Right ventricle myocardium superior (tissue), 1 donor: ENCODE measurements around the gene HMCN2. TPM values are rescaled to one million over a fixed set of nuclear protein-coding genes. Genes with fewer than 3 reads are reported as not detected.

Experiments
- ATAC-seq: fragments of 200-7000 bp; cut with Tn5 transposase; one replicate; pipeline ENCODE4 v1.9.1; 2020; ENCODE audit warnings: mild to moderate bottlenecking; ENCODE audit not compliant: poor library complexity
- DNase-seq: peaks from one replicate; pipeline ENCODE4 v3.0.0-alpha.2; 2020
- intact Hi-C: fragments of 100-400 bp; cut with DNase I; formaldehyde crosslinking; loops from one replicate; pipeline ENCODE4 v1.11.2; 2022
- total RNA-seq: library from RNA; stranded (reverse); fragmentation: NEBNext Ultra II Directional; extraction: Animal tissue kit (Norgen Biotek cat#: 25700); gene quantifications from one replicate; pipeline ENCODE4 v1.2.1, GENCODE V29; 2021
- donor health status: DM: no; HTN: yes; CAD: no; lungs with severe emphysema.

HMCN2 gene
- total RNA-seq, 1 donor from 2014 or later: 5.2 TPM

DNA sequence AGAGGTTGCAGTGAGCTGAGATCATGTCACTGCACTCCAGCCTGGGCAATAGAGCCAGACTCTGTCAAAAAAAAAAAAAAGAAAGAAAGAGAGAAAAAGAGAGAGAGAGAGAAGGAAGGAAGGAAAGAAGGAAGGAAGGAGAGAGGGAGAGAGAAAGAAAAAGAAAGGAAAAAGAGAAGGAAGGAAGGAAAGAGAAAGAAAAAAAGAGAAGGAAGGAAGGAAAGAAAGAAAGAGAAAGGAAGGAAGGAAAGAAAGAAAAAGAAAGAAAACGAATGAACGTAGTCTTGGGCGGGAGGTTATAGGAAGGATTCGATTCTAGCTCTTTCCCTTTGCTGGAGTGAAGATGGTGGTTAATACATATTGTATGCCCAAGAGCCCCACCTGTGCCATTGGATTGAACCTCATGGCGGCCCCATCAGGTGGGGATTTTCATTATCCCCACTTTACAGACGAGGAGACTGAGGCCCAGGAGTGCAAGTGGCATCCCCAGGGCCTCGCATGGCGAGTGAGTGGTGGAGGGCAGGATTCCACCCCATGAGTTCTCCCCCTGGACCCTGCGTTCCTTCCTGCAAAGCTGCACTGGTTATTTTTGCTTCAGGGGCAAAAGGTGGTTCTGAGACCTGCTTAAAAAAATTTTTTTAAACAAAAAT lies 98.3 kb downstream of the HMCN2 start:
- ATAC-seq (no peak), DNase-seq (no peak)
- intact Hi-C loops: no loop called here

DNA sequence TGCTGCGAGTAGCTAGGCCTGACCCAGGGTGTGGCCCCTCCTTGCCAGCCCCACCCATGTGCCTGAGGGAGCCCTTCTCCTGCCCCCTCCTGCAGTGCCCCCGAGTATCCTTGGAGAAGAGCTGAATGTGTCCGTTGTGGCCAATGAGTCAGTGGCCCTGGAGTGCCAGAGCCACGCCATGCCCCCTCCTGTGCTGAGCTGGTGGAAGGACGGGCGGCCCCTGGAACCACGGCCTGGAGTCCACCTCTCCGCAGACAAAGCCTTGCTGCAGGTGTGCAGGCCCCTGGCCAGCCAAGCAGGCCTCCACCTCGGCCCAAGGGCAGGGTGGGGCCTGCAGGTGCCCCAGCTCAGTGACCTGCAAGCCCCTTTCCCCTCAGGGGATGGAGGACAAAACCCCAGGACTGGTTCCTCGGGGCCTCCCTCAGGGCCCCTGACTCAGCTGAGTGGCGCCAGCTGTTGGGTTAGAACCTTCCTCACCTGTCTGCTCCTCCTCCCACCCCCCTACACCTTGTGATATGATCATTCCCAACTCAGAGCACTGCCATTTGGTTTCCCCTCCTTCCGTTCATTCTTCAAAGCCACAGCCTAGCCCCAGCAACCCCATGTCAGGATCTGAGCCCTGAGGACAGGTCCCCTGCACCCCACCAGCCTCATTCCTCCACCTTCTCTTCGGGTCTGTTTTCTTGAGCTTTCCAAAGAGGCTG lies 99.2 kb downstream of the HMCN2 start:
- intact Hi-C loops: no loop called here
- ATAC-seq (no peak), DNase-seq (no peak)

DNA sequence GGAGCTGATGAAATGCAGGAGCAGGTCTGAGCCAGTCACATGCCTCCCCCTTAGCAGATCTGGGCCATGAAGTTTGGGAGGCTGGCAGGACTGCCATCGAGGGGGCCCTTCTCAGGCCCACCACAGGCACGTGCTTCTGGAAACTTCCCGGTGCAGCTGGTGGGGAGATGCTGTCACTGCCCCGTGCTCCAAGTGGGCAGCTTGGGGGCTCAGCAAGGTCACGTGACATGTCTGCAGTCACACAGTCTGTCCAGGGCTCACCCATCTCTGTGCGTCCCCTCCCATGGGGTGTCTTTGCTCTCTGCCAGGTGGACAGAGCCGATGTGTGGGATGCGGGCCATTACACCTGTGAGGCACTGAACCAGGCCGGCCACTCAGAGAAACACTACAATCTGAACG lies 99.8 kb downstream of the HMCN2 start:
- ATAC-seq: no peak
- intact Hi-C loops: no loop called here
- no peak for DNase-seq

DNA sequence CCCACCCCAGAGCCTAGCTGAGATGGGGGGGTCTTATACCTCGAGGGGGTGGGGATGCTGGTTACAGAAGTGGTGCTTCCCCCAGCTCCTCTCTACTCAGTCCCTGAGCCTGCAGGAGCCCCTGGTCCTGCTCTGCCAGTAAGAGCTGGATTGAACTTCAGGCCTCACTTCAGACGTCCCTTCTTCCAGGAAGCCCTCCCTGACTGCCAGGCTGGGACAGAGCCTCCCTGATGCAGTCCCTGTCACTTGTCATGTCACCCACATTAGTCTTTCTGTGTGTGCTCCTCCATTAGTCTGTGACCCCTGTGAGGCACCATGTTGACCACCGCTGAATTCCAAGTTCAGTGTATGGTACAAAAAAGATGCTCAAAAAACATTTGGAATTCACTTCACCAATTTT lies 100.5 kb downstream of the HMCN2 start:
- intact Hi-C loops: no loop called here
- DNase-seq: no peak
- ATAC-seq: no peak

DNA sequence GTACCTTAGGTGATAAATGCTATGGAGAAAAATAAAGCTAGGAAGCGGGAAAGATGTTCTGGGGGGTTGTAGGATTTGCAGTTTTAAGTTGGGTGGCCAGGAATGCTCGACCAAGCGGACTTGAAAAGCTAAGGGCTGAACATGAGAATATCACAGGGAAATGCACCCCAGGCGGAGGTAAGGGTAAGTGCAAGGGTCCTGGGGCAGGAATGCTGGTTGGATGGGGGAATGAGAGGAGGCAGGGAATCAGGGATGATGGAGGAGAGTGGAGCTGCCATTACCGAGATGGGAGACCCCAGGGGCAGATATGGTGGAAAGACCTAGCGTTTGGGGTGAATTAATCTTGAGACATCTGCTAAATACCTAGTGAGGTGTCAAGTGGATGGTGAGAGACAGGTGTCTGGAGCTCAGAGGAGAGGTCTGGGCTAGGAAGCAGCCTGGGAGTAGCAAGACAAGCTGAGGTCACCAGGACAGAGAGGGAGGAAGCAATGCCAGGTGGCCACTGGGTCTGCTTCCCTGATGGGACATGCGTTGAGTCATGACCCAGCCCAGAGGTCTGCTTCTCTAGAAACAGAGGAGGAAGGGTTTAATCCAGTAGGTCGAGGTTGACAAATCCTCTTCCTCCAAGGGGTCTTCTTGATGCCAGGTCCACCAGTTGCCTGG lies 101.5 kb downstream of the HMCN2 start:
- DNase-seq (no peak), ATAC-seq (no peak)
- intact Hi-C loops: no loop called here

DNA sequence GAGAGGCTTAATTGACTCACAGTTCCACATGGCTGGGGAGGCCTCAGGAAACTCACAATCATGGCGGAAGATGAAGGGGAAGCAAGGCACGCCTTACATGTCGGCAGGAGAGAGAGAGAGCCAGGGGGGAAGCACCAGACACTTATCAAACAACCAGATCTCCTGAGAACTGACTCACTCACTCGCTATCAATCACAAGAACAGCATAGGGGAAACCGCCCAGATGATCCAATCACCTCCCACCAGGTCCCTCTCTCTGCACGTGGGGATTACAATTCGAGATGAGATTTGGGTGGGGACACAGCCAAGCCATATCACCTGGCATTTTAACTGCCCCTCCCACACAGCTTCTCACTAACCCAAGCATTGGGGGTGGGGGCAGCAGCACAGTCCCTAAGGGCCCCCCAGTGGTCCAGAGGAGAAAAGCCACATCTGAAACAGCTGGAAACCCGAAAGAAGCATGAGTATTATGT lies 103.1 kb downstream of the HMCN2 start:
- intact Hi-C loops: no loop called here
- ATAC-seq (no peak), DNase-seq (no peak)

DNA sequence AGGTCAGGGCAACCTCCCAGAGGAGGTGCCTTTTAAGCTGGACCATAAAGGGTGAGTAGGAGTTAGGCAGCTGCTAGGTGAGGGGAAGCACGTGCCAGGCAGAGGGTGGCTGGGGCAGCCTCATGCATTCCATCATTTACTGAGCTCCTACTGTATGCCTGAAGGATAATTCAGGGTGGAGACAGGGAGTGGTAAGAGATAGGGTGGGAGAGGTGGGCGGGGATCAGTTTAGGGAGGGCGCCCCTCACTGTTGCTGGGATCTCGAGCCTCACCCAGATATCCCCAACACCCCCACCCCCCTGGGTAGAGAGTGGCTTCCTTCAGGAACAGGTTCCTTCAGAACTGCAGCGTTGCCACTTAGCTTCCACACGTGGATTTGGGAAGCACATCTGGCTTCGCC lies 104.7 kb downstream of the HMCN2 start:
- intact Hi-C loops: no loop called here
- DNase-seq (no peak), ATAC-seq (no peak)

DNA sequence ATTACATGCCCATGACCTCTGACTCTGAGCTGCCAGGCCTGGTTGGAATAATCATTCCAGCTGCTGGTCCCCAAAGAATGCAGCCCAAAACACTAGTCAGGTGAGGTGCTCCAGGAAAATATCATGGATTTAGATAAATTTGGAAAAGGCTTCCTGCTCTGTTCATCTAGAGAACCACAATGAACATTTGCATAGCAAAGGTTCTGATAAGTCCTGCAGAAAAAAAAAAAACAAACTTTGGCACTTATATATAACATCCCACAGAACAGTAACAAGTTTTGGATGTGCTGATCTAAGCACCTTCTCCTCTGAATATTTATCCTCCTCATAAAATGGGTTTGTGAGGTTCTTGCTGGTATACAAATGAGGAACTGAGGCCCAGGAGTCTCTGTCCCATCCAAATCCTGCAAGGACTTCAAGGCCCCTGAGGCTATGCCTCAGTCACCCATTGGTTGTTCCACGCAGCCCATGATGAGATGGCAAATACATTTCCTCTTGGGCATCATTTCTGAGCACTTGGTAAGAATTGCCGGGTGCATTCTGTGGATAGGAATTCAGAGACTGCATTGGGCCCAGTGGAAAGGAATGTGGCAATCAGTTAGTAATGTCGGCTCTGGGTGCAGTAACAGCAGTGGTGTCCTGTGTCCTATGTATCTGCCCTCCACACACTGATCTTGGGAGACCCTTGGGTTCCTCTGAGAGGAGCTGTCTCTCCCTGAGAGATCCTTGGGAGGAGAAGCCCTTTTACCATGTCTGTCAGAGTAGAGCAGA lies 105.8 kb downstream of the HMCN2 start:
- no peak for DNase-seq
- intact Hi-C loops: no loop called here
- no peak for ATAC-seq

DNA sequence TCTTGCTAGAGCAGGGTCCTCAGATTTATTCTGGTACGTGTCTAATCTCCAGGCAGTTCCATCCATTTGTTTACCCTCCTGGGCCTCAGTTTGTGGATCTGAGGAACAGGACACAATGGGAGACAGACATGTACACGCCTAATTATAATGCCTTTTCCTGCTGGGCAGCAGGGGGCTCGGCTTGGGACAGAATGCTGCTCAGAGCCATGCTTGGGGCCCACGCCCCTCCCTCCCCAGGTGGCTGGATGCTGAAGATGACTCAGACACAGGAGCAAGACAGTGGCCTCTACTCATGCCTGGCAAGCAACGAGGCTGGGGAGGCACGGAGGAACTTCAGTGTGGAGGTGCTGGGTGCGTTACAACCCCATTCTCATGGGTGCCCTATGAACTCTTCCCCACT lies 106.5 kb downstream of the HMCN2 start:
- no peak for DNase-seq
- intact Hi-C loops: no loop called here
- ATAC-seq: no peak

DNA sequence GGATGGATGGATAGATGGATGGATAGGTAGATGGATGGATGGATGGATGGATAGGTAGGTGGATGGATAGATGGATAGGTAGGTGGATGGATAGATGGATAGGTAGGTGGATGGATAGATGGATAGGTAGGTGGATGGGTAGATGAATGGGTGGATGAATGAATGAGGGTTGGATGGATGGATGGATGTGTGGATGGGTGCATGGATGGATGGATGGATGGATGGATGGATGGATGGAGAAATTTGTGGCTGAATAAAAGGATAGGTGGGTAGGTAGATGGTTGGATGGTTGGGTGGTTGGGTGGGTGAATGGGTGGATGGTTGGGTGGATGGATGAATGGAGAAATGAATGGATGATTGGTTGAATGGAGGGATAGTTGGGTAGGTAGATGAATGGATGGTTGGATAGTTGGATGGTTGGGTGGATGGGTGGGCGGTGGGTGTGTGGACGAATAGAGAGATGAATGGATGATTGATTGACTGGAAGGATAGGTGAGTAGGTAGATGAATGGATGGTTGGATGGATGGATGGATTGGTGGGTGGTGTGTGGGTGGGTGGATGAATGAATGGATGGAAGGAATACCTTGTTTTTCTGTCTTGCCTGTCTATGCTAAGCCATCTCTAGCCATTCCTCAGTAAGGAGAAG lies 108.2 kb downstream of the HMCN2 start:
- intact Hi-C loops: no loop called here
- ATAC-seq: no peak
- DNase-seq: no peak

DNA sequence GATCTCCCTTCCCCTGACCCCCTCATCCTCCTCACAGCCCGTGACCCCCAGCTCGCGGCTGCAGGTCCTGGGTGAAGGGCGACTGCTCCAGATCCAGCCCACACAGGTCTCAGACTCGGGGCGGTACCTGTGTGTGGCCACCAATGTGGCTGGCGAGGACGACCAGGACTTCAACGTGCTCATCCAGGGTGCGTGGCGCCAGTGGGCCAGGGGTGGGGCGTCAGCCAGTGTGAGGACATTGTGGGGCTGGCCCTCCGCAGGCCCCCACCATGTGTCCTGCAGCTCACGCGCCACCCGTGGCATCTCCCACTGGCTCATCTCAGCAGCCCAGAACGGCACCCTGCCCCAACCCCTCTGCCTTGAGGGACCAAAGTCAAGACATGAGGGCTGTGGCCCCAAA lies 112.1 kb downstream of the HMCN2 start:
- ATAC-seq (no peak), DNase-seq (no peak)
- intact Hi-C loops: no loop called here

DNA sequence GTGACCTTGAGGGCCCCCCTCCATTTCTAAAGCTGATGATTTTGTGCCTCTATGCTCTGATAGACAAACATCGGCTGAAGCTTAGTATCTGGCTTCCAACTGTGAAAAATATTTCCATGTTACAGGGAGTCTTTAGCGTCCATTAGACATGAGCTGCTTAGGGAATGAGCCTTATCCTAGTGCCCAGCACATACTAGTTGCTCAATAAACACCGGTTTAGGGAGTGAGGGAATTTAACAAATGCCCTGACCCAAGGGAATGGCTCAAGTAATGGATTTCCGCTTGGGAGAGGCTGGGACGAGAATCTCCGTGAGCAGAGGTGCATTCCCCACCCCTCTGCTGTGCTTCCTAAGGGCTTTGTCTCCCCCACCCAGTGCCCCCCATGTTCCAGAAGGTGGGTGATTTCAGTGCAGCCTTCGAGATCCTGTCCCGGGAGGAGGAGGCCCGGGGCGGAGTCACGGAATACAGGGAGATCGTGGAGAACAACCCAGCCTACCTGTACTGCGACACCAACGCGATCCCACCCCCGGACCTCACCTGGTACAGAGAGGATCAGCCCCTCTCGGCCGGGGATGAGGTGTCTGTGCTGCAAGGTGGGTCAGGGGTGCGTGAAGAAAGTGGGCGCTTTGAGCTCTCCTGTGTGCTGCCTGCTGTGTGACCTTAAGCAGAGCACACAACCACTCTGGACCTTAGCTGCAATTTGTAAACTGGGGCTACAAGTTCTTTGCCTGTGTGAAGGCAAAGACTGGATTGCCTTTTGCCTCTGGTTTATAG lies 113.5 kb downstream of the HMCN2 start:
- ATAC-seq: no peak
- intact Hi-C loops: no loop called here

DNA sequence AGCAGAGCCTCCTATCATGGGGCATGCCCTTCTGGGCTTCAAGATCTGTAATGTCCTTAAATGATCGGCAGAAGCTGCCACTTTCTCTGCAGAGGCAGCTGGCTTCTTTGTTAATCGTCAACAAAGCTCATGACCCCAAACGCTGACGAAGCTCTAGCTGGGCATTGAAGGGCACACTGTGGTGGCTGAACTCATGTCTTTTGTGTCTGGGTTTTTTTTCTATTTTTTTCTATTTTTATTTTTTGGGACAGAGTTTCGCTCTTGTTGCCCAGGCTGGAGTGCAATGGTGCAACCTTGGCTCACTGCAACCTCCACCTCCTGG lies 114.0 kb downstream of the HMCN2 start:
- intact Hi-C loops: no loop called here
- DNase-seq: no peak
- ATAC-seq: no peak

More for the DNA sequence above, 113.5 kb downstream of the HMCN2 start:
- no peak for DNase-seq

DNA sequence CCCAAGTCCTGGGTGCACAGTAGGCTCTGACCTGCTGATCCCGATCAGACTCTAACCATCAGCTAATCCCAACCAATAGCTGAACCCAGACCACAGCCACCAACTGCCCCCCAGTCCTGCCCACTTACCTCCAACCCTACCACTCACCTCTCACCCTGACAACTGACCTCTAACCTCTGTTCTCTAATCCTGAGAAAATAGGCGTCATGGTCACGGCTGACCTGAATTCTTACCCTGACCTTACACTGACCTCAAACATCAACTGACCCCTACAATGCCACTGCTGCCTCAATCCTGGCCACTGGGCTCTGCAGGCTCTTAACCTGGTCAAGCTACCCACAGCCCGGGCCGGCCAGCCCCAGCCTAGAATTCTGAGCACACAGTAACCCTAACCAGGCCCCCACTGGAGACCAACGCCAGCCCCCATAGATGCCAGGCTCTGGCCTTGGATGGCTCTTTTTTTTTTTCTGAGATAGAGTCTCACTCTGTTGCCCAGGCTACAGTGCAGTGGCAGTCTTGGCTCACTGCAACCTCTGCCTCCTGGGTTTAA lies 115.4 kb downstream of the HMCN2 start:
- ATAC-seq (no peak), DNase-seq (no peak)
- intact Hi-C loops: no loop called here

DNA sequence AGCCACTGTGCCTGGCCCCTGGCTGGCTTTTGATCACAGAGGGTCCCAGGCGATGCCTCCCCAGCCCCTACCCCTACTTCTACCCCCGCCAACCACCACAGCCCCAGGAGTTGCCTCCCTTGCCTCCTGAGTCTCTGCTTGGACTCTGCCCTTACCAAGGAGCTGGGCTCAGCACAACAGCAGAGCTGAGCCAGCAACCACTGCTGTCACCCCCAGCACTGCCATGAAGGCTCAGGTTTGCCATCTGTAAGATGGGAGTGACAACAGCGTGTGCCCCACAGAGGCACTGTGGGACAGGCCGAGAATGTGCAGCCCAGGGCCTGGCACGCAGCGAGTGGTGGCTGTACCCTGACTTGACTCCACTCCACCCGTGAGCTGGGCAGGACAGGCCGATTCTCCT lies 116.1 kb downstream of the HMCN2 start:
- DNase-seq: no peak
- intact Hi-C loops: no loop called here
- no peak for ATAC-seq

DNA sequence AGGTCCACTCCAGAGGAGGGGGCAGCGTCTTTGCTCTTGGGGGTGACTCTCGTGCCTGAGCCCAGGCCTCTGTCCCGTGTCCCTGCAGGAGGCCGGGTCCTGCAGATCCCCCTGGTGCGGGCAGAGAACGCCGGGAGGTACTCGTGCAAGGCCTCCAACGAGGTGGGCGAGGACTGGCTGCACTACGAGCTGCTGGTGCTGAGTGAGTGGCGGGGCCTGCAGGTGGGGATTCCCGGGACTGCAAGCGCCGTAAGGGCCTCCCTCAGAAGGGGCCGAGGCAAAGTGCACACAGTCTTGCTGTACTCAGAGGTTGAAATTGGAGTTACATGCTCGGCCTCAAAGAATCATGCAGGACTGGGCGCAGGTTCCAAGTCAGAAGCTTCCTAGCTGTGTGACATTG lies 116.5 kb downstream of the HMCN2 start:
- ATAC-seq (no peak), DNase-seq (no peak)
- intact Hi-C loops: no loop called here

DNA sequence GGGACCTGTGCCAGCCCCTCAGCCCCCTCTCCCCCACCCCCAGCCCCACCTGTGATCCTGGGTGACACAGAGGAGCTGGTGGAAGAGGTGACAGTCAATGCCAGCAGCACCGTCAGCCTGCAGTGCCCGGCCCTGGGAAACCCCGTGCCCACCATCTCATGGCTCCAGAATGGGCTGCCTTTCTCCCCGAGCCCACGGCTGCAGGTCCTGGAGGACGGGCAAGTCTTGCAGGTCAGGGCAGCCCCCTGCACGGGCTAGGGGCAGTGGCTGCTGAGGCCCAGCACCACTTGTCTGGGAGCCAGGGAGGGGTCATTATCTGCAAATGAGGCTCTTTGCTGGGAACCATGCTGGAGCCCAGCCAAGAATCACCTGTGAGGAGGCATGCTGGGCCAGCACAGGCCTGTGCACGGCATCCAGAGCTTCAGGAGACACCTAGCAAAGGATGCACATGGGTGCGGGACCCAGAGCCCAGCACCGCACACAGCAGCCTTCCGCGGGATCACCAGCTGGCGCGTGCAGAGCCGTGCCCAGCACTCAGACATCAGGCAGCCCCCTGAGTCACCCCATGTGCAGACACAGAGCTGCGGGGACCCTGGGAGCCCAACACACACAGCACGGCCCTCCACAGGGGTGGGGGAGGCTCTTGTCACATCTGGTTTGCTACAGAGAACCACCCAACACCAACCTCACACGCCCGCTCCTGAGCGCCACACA lies 117.2 kb downstream of the HMCN2 start:
- ATAC-seq: no peak
- DNase-seq: no peak
- intact Hi-C loops: no loop called here

DNA sequence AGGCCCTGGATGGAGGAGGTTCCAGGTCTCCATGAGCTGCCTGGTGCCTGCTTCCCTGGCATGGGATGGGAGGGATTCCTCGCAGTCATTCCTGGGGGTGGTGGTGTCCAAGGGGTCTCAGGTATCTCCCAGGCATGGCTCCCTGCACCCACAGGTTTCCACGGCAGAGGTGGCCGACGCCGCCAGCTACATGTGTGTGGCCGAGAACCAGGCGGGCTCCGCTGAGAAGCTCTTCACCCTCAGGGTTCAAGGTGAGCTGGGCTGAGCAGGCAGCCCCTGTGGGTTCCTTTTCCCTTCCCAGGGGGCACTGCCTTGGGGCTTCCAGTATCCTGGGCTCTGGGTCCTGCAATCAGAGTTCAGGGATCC lies 117.8 kb downstream of the HMCN2 start:
- intact Hi-C loops: no loop called here
- no peak for DNase-seq
- ATAC-seq: no peak
